Measurements from ENCODE around the gene MAGEA1. TPM values are rescaled to one million over a fixed set of nuclear protein-coding genes. Genes with fewer than 3 reads are reported as not detected.

MAGEA1 gene
- total RNA-seq, 4 donors from 2014 or later: not detected

DNA sequence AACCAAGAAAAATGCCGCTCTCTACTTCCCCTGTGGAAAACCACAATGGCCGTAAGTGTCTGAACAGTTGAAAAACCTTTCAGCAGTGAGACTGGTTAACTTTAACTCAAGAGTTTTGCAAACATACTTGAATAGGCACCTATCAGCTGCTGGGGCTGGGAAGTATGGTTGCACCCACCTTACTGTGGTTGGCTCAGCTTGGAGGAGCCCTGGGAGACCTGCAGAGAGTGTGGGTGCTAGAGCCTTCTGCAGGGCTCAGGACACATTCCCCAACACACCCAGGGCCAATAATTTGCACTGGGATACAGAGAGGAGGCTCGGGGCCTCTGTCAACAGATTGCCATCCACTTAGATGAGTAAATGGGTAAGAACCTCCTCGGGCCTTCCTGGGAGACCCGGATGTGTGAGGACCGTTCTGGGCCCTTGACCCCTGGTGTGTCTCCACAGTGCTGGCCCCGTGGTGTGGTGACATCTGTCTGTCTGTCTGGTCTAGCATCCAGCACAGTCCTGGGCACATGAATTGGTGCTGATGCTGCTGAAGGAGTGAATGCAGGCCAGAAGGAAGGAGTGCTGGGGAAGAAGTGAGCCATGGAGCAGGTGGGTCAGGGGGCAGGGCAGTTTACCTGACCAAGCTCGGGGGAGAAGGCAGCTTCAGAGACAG, 46.5 kb downstream of the MAGEA1 start:
- intact Hi-C loops (cut with DNase I; ENCODE audit: low total_unique reads): no loop called here
- DNase-seq (ENCODE audit: low spot score in 2 of 2): no peak
- TF ChIP-seq POLR2A (IDR thresholded peaks at IDR 0.05) (no peak), CTCF (IDR thresholded peaks at IDR 0.05) (no peak)
- 71 to 81% methylated on average over 4 to 8 of the region's 8 CpGs for WGBS, 2 donors
- no peak overlapping the region for H3K4me3 ChIP-seq (ENCODE audit: low read depth, poor library complexity, severe bottlenecking)

DNA sequence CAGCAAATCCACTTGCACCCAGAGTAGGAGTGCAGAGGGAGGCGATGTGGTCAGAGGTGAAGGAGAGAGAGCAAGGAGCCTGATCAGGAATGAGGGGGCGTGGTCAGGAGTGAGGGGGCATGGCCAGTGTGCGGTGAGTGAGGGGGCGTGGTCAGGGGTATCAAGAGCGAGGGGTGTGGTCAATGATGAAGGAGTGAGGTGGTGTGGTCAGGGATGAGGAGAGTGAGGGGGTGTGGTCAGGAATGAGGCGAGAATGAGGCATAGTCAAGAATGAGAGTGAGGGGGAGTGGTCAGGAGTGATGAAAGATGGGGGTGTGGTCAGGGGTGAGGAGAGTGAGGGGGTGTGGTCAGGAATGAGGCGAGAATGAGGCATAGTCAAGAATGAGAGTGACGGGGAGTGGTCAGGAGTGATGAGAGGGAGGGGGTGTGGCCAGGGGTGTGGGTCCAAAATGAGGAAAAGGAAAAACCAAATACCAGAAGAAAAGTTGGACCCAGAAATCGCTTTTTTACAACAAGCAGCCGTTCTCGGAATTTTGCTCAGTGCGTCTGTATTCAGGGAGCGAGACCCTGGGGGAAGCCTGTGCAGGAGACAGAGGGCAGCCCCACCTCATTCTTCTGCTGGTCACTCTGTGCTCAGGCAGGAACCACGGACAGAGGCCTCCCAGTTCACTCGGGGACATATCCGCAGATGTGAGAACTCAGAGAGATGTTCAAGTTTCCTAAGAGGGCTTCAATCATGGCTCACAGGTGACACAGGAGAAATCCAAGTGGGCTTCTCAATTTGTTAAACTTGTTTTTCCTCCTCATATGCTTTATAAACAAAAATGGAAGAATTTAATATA, 47.5 kb downstream of the MAGEA1 start:
- H3K4me3 ChIP-seq (ENCODE audit: low read depth, poor library complexity, severe bottlenecking): no peak overlapping the region
- intact Hi-C loops (cut with DNase I; ENCODE audit: low total_unique reads): no loop called here
- DNase-seq (ENCODE audit: low spot score in 2 of 2): no peak
- WGBS, 2 donors: 17 to 41% methylated on average over 14 to 16 of the region's 16 CpGs
- TF ChIP-seq CTCF (IDR thresholded peaks at IDR 0.05): no peak

Other genes starting within 250 kb of the MAGEA1 start
- not detected for gene PNMA5, start 185.2 kb upstream of the MAGEA1 start, total RNA-seq
- under 1 TPM in 2 of 4 donors, not detected in 2; 0.36 to 0.79 TPM for gene PNMA3, start 122.8 kb upstream of the MAGEA1 start, total RNA-seq
- gene PNMA6A, start 106.8 kb upstream of the MAGEA1 start, total RNA-seq: 1 to 10 TPM in 1 of 4 donors, under 1 TPM in 3; 0.08 to 1.5 (median 0.46) TPM
- gene PNMA6F, start 142.5 kb downstream of the MAGEA1 start, total RNA-seq: not detected
- gene ZNF275, start 154.9 kb downstream of the MAGEA1 start, total RNA-seq: 1 to 10 TPM; 1.0 to 4.7 (median 2.7) TPM
- gene PNMA6E, start 222.1 kb downstream of the MAGEA1 start, total RNA-seq: under 1 TPM in 2 of 4 donors, not detected in 2; 0.13 to 0.20 TPM
- gene ZFP92, start 232.2 kb downstream of the MAGEA1 start, total RNA-seq: under 1 TPM in 3 of 4 donors, not detected in 1; 0.08 to 0.68 (median 0.20) TPM

All from lower leg skin (tissue), 4 donors.